HEK293 (cell line): Measurements from ENCODE around the gene AGMO.

Source experiments
- CTCF ChIA-PET: fragments of 350-600 bp; formaldehyde crosslinking; extraction: SDS; loops from one replicate; lab custom pipeline; 2021; ENCODE audit warnings: antibody characterized with exemption; lab: Yijun Ruan, JAX
- POLR2A ChIA-PET: fragments of 300-600 bp; formaldehyde crosslinking; extraction: SDS; loops from one replicate; lab custom pipeline; 2020; ENCODE audit warnings: antibody characterized with exemption, inconsistent platforms; lab: Yijun Ruan, JAX
- H3K27ac ChIP-seq: fragments of 200-500 bp; sonication (Bioruptor generic); 2 replicates; pipeline ENCODE4 v1.5.1; 2014; ENCODE audit warnings: low read depth, low read length, control low read depth, inconsistent platforms; ENCODE audit errors: extremely low read depth
- H3K36me3 ChIP-seq, 2 experiments: fragments of 200-500 bp in 1 of 2; sonication (Bioruptor generic) in 1 of 2; 1 replicate in 1 of 2; 2 replicates in 1 of 2; pipeline ENCODE4 v1.5.1; 2014 to 2017; ENCODE audit warnings: inconsistent platforms in 2 of 2, low read length in 2 of 2; ENCODE audit not compliant: control insufficient read depth in 2 of 2, insufficient read depth in 1 of 2
- H3K4me1 ChIP-seq: fragments of 200-500 bp; sonication (Bioruptor generic); 2 replicates; pipeline ENCODE4 v1.5.1; 2014; ENCODE audit warnings: mild to moderate bottlenecking, low read length, inconsistent platforms; ENCODE audit not compliant: control insufficient read depth, insufficient read depth
- H3K4me3 ChIP-seq: 2 replicates; pipeline ENCODE4 v1.5.1; 2011; ENCODE audit warnings: low read depth, mild to moderate bottlenecking, control low read depth, low read length, moderate library complexity
- H3K9me3 ChIP-seq: fragments of 200-500 bp; sonication (Bioruptor generic); 2 replicates; pipeline ENCODE4 v1.5.1; 2014; ENCODE audit warnings: low read depth, low read length, inconsistent platforms; ENCODE audit not compliant: control insufficient read depth, insufficient read depth
- SALL2 ChIP-seq: fragments of 450-650 bp; formaldehyde crosslinking; IDR thresholded peaks from 2 replicates; pipeline ENCODE4 v1.5.0; 2017; ENCODE audit warnings: missing biosample characterization, mild to moderate bottlenecking, missing genetic modification characterization, borderline replicate concordance
- ZBTB17 ChIP-seq: fragments of 450-650 bp; formaldehyde crosslinking; IDR thresholded peaks from 2 replicates; pipeline ENCODE4 v1.5.1; 2016; ENCODE audit warnings: missing biosample characterization, missing genetic modification characterization
- ZFP37 ChIP-seq: fragments of 450-650 bp; formaldehyde crosslinking; IDR thresholded peaks from 2 replicates; pipeline ENCODE4 v1.5.1; 2016; ENCODE audit warnings: missing biosample characterization, missing genetic modification characterization
- ZNF10 ChIP-seq: fragments of 450-650 bp; formaldehyde crosslinking; IDR thresholded peaks from 2 replicates; pipeline ENCODE4 v1.5.1; 2017; ENCODE audit warnings: missing biosample characterization, missing genetic modification characterization
- ZNF138 ChIP-seq: fragments of 450-650 bp; formaldehyde crosslinking; IDR thresholded peaks from 2 replicates; pipeline ENCODE4 v1.5.1; 2016; ENCODE audit warnings: missing biosample characterization, missing genetic modification characterization, borderline replicate concordance
- ZNF2 ChIP-seq: fragments of 450-650 bp; formaldehyde crosslinking; IDR thresholded peaks from 2 replicates; pipeline ENCODE4 v1.5.1; 2016; ENCODE audit warnings: missing biosample characterization, missing genetic modification characterization
- ZNF248 ChIP-seq: fragments of 450-650 bp; formaldehyde crosslinking; IDR thresholded peaks from 2 replicates; pipeline ENCODE4 v1.5.1; 2017; ENCODE audit warnings: missing biosample characterization, missing genetic modification characterization
- ZNF274 ChIP-seq, 2 experiments: fragments of 200-500 bp in 1 of 2; fragments of 450-650 bp in 1 of 2; sonication (Bioruptor generic) in 1 of 2; formaldehyde crosslinking in 1 of 2; IDR thresholded peaks; 2 replicates each; pipeline versions ENCODE4 v1.5.1 to v1.6.1; 2014 to 2016; ENCODE audit warnings: borderline replicate concordance in 1 of 2, inconsistent platforms in 1 of 2, low read length in 1 of 2, missing biosample characterization in 1 of 2, missing genetic modification characterization in 1 of 2
- ZNF324 ChIP-seq: fragments of 450-650 bp; formaldehyde crosslinking; IDR thresholded peaks from 2 replicates; pipeline ENCODE4 v1.5.1; 2016; ENCODE audit warnings: missing biosample characterization, missing genetic modification characterization
- ZNF48 ChIP-seq: fragments of 450-650 bp; formaldehyde crosslinking; IDR thresholded peaks from 2 replicates; pipeline ENCODE4 v1.5.1; 2016; ENCODE audit warnings: missing biosample characterization, missing genetic modification characterization
- ZNF521 ChIP-seq: fragments of 450-650 bp; formaldehyde crosslinking; IDR thresholded peaks from 2 replicates; pipeline ENCODE4 v1.5.1; 2017; ENCODE audit warnings: missing biosample characterization, mild to moderate bottlenecking, missing genetic modification characterization
- ZNF529 ChIP-seq: fragments of 450-650 bp; formaldehyde crosslinking; IDR thresholded peaks from 2 replicates; pipeline ENCODE4 v1.5.1; 2017; ENCODE audit warnings: missing genetic modification characterization, missing biosample characterization; ENCODE audit not compliant: insufficient replicate concordance
- ZNF530 ChIP-seq: fragments of 450-650 bp; formaldehyde crosslinking; IDR thresholded peaks from 2 replicates; pipeline ENCODE4 v1.5.1; 2016; ENCODE audit warnings: low read depth, missing biosample characterization, missing genetic modification characterization
- ZNF560 ChIP-seq: fragments of 450-650 bp; formaldehyde crosslinking; IDR thresholded peaks from 2 replicates; pipeline ENCODE4 v1.5.1; 2017; ENCODE audit warnings: missing biosample characterization, missing genetic modification characterization, borderline replicate concordance
- ZNF596 ChIP-seq: fragments of 450-650 bp; IDR thresholded peaks from 2 replicates; pipeline ENCODE4 v1.5.0; 2018; ENCODE audit warnings: missing biosample characterization, mild to moderate bottlenecking, missing genetic modification characterization, moderate library complexity
- ZNF610 ChIP-seq: fragments of 450-650 bp; formaldehyde crosslinking; IDR thresholded peaks from 2 replicates; pipeline ENCODE4 v1.5.1; 2016; ENCODE audit warnings: missing biosample characterization, missing genetic modification characterization, borderline replicate concordance
- ZNF623 ChIP-seq: fragments of 450-650 bp; formaldehyde crosslinking; IDR thresholded peaks from 2 replicates; pipeline ENCODE4 v1.5.1; 2016; ENCODE audit warnings: missing biosample characterization, missing genetic modification characterization
- ZNF624 ChIP-seq: fragments of 450-650 bp; formaldehyde crosslinking; IDR thresholded peaks from 2 replicates; pipeline ENCODE4 v1.5.1; 2017; ENCODE audit warnings: missing biosample characterization, missing genetic modification characterization
- ZNF701 ChIP-seq: fragments of 450-650 bp; formaldehyde crosslinking; IDR thresholded peaks from 2 replicates; pipeline ENCODE4 v1.5.1; 2016; ENCODE audit warnings: missing biosample characterization, missing genetic modification characterization
- TF ChIP-seq, protein P1 (sequence below): sonication (generic); formaldehyde crosslinking; IDR thresholded peaks from 2 replicates; pipeline ENCODE4 v1.8.1; 2022; ENCODE audit warnings: mild to moderate bottlenecking, moderate library complexity, missing genetic modification reagents
- TF ChIP-seq, protein P2 (sequence below): fragments of 450-650 bp; formaldehyde crosslinking; IDR thresholded peaks from 2 replicates; pipeline ENCODE4 v1.5.1; 2016; ENCODE audit warnings: missing biosample characterization, missing genetic modification characterization
- TF ChIP-seq, protein P3 (sequence below): fragments of 450-650 bp; formaldehyde crosslinking; IDR thresholded peaks from 2 replicates; pipeline ENCODE4 v1.5.1; 2016; ENCODE audit warnings: missing biosample characterization, missing genetic modification characterization, low read depth
- TF ChIP-seq, protein P4 (sequence below): fragments of 450-650 bp; formaldehyde crosslinking; IDR thresholded peaks from 2 replicates; pipeline ENCODE4 v1.5.1; 2016; ENCODE audit warnings: missing biosample characterization, missing genetic modification characterization
- TF ChIP-seq, protein P5 (sequence below): fragments of 450-650 bp; formaldehyde crosslinking; conservative IDR thresholded peaks from 2 replicates; pipeline ENCODE4 v1.5.1; 2016; ENCODE audit warnings: low read depth, missing biosample characterization, missing genetic modification characterization
- TF ChIP-seq, protein P6 (sequence below): fragments of 450-650 bp; formaldehyde crosslinking; IDR thresholded peaks from 2 replicates; pipeline ENCODE4 v1.5.1; 2016; ENCODE audit warnings: missing biosample characterization, missing genetic modification characterization

The AGMO gene

DNA sequence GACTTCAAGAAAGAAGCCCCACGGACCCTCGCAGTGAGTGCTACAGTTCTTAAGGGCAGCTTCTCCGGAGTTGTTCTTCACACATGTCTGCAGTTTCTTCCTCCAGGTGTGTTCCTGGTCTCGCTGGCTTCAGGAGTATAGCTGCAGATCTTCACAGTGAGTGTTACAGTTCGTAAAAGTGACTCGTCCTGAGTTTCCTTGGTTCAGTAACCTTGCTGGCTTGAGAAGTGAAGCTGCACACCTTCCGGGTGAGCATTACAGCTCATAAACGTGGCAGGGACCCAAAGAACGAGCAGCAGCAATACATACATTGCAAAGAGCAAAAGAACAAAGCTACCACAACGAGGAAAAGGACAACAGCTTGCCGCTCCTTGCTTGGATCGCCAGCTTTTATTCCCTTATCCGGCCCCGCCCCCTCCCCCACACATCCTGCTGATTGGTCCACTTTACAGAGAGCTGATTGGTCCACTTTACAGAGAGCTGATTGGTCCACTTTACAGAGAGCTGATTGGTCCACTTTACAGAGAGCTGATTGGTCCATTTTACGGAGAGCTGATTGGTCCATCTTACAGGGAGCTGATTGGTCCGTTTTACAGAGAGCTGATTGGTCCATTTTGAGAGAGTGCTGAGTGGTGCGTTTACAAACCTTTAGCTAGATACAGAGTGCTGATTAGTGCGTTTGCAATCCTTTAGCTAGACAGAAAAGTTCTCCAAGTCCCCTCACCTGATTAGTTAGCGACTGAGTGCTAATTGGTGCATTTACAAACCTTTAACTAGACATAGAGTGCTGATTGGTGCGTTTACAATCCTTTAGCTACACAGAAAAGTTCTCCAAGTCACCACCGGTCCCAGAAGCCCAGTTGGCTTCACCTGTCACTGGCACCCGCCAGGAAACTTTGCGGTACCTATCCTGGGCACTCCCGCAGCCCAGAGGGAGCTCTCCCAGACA, 165.3 kb downstream of the AGMO start:
- POLR2A ChIA-PET = no interaction called here

DNA sequence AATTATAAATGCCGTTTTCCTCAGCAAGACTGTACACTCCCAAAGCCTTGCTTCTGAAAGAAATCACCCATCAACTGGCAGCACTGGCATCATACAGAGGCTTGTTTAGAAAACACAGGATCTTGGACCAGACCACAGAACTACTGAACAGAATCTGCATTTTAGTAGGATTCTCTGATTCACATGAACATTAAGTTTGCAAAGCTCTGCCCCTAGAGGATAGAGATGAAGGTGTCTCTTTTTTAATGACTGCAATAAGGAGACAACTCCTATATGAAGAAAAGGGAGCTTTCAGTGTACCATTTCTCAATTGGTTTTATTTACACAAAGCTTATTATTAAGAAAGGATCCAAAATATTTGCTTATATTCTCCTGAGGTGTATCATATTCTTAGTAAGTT, 172.7 kb downstream of the AGMO start:
- H3K27ac ChIP-seq = no peak overlapping the region
- ChIA-PET POLR2A (no interaction called here), CTCF (interaction anchor here (1.4 kb wide), 1 partner anchor 332 kb away, joined by 8 read pairs; no protein-coding TSS in a partner anchor)
- H3K4me1 ChIP-seq = no peaks in the 10 kb centered on the region
- TF ChIP-seq, protein P1, sequence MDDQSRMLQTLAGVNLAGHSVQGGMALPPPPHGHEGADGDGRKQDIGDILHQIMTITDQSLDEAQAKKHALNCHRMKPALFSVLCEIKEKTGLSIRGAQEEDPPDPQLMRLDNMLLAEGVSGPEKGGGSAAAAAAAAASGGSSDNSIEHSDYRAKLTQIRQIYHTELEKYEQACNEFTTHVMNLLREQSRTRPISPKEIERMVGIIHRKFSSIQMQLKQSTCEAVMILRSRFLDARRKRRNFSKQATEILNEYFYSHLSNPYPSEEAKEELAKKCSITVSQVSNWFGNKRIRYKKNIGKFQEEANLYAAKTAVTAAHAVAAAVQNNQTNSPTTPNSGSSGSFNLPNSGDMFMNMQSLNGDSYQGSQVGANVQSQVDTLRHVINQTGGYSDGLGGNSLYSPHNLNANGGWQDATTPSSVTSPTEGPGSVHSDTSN = no peak
- no peak for TF ChIP-seq ZNF10 (tag by site-specific recombination)
- no peak for TF ChIP-seq ZNF324
- no peak for TF ChIP-seq ZNF596 (tag by site-specific recombination)
- TF ChIP-seq ZNF701 = no peak
- TF ChIP-seq, protein P2, sequence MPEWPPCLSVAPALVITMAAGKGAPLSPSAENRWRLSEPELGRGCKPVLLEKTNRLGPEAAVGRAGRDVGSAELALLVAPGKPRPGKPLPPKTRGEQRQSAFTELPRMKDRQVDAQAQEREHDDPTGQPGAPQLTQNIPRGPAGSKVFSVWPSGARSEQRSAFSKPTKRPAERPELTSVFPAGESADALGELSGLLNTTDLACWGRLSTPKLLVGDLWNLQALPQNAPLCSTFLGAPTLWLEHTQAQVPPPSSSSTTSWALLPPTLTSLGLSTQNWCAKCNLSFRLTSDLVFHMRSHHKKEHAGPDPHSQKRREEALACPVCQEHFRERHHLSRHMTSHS (tag by site-specific recombination) = no peak
- no peak for TF ChIP-seq ZNF48 (tag by site-specific recombination)
- TF ChIP-seq, protein P3, sequence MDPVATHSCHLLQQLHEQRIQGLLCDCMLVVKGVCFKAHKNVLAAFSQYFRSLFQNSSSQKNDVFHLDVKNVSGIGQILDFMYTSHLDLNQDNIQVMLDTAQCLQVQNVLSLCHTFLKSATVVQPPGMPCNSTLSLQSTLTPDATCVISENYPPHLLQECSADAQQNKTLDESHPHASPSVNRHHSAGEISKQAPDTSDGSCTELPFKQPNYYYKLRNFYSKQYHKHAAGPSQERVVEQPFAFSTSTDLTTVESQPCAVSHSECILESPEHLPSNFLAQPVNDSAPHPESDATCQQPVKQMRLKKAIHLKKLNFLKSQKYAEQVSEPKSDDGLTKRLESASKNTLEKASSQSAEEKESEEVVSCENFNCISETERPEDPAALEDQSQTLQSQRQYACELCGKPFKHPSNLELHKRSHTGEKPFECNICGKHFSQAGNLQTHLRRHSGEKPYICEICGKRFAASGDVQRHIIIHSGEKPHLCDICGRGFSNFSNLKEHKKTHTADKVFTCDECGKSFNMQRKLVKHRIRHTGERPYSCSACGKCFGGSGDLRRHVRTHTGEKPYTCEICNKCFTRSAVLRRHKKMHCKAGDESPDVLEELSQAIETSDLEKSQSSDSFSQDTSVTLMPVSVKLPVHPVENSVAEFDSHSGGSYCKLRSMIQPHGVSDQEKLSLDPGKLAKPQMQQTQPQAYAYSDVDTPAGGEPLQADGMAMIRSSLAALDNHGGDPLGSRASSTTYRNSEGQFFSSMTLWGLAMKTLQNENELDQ (tag by site-specific recombination) = no peak
- TF ChIP-seq, protein P4, sequence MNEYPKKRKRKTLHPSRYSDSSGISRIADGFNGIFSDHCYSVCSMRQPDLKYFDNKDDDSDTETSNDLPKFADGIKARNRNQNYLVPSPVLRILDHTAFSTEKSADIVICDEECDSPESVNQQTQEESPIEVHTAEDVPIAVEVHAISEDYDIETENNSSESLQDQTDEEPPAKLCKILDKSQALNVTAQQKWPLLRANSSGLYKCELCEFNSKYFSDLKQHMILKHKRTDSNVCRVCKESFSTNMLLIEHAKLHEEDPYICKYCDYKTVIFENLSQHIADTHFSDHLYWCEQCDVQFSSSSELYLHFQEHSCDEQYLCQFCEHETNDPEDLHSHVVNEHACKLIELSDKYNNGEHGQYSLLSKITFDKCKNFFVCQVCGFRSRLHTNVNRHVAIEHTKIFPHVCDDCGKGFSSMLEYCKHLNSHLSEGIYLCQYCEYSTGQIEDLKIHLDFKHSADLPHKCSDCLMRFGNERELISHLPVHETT (tag by site-specific recombination) = no peak
- no peak for TF ChIP-seq ZNF623 (tag by site-specific recombination)
- TF ChIP-seq ZNF248 = no peak
- no peak for TF ChIP-seq ZNF274 (IDR thresholded peaks at IDR 0.05; ENCODE audit: low read length)
- no peak for TF ChIP-seq ZNF274 (tag by site-specific recombination; IDR thresholded peaks at IDR 0.05; ENCODE audit: borderline replicate concordance)
- H3K36me3 ChIP-seq = no peaks in the 10 kb centered on the region
- H3K9me3 ChIP-seq = no peaks in the 10 kb centered on the region
- no peak overlapping the region for H3K4me3 ChIP-seq

More for the DNA sequence above, 165.3 kb downstream of the AGMO start:
- CTCF ChIA-PET = interaction anchor here (0.6 kb wide), 1 partner anchor 158 kb away, joined by 3 read pairs; no protein-coding TSS in a partner anchor
- no peak overlapping the region for H3K4me3 ChIP-seq
- no peaks in the 10 kb centered on the region for H3K4me1 ChIP-seq
- H3K27ac ChIP-seq = no peak overlapping the region
- no peaks in the 10 kb centered on the region for H3K36me3 ChIP-seq
- H3K9me3 ChIP-seq = no peaks in the 10 kb centered on the region
- TF ChIP-seq ZNF624 (tag by site-specific recombination) (no peak), ZFP37 (tag by site-specific recombination) (no peak), ZNF2 (tag by site-specific recombination) (no peak), ZNF521 (tag by site-specific recombination) (no peak), ZNF138 (tag by site-specific recombination) (no peak), ZNF529 (tag by site-specific recombination) (no peak), ZNF530 (tag by site-specific recombination) (no peak), ZNF610 (no peak), ZNF560 (no peak), SALL2 (tag by site-specific recombination) (no peak), ZBTB17 (tag by site-specific recombination) (no peak)
- TF ChIP-seq, protein P5, sequence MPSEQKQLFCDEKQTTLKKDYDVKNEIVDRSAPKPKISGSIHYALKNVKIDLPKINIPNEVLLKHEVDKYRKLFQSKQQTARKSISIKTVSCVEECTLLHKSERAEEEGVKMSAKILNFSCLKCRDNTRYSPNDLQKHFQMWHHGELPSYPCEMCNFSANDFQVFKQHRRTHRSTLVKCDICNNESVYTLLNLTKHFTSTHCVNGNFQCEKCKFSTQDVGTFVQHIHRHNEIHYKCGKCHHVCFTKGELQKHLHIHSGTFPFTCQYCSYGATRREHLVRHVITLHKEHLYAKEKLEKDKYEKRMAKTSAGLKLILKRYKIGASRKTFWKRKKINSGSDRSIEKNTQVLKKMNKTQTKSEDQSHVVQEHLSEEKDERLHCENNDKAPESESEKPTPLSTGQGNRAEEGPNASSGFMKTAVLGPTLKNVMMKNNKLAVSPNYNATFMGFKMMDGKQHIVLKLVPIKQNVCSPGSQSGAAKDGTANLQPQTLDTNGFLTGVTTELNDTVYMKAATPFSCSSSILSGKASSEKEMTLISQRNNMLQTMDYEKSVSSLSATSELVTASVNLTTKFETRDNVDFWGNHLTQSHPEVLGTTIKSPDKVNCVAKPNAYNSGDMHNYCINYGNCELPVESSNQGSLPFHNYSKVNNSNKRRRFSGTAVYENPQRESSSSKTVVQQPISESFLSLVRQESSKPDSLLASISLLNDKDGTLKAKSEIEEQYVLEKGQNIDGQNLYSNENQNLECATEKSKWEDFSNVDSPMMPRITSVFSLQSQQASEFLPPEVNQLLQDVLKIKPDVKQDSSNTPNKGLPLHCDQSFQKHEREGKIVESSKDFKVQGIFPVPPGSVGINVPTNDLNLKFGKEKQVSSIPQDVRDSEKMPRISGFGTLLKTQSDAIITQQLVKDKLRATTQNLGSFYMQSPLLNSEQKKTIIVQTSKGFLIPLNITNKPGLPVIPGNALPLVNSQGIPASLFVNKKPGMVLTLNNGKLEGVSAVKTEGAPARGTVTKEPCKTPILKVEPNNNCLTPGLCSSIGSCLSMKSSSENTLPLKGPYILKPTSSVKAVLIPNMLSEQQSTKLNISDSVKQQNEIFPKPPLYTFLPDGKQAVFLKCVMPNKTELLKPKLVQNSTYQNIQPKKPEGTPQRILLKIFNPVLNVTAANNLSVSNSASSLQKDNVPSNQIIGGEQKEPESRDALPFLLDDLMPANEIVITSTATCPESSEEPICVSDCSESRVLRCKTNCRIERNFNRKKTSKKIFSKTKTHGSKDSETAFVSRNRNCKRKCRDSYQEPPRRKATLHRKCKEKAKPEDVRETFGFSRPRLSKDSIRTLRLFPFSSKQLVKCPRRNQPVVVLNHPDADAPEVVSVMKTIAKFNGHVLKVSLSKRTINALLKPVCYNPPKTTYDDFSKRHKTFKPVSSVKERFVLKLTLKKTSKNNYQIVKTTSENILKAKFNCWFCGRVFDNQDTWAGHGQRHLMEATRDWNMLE = no peak
- TF ChIP-seq, protein P6, sequence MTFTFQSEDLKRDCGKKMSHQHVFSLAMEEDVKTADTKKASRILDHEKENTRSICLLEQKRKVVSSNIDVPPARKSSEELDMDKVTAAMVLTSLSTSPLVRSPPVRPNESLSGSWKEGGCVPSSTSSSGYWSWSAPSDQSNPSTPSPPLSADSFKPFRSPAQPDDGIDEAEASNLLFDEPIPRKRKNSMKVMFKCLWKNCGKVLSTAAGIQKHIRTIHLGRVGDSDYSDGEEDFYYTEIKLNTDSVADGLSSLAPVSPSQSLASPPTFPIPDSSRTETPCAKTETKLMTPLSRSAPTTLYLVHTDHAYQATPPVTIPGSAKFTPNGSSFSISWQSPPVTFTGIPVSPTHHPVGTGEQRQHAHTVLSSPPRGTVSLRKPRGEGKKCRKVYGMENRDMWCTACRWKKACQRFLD = no peak
